Measurements from ENCODE around the gene ZSWIM8.
"Not testable (repeated sequence)": the region's sequence is repeated elsewhere in the genome, so short reads cannot be mapped to it uniquely, and the experiment has no call there.

ZSWIM8 gene

GRCh38 chr10:73796035-73796434 is 10.6 kb downstream of the ZSWIM8 start:
- not testable (repeated sequence) for FAIRE-seq

GRCh38 chr10:73796766-73797165 is 11.4 kb downstream of the ZSWIM8 start:
- FAIRE-seq: no peak

GRCh38 chr10:73797324-73798025 is 12.1 kb downstream of the ZSWIM8 start:
- FAIRE-seq: no peak

GRCh38 chr10:73798087-73798486 is 12.7 kb downstream of the ZSWIM8 start:
- no peak for FAIRE-seq

GRCh38 chr10:73798927-73799560 is 13.6 kb downstream of the ZSWIM8 start:
- FAIRE-seq: no peak

GRCh38 chr10:73799899-73800559 is 14.6 kb downstream of the ZSWIM8 start:
- FAIRE-seq: no peak

- no peak for FAIRE-seq
Measured at GRCh38 chr10:73800560-73801252, 15.3 kb downstream of the ZSWIM8 start.

- FAIRE-seq: no peak
Measured at GRCh38 chr10:73801253-73801590, 15.8 kb downstream of the ZSWIM8 start.

- FAIRE-seq: no peak
Measured at GRCh38 chr10:73802276-73802991, 17.0 kb downstream of the ZSWIM8 start.

GRCh38 chr10:73803680-73804286 is 18.4 kb downstream of the ZSWIM8 start:
- FAIRE-seq: no peak

- no peak for FAIRE-seq
Measured at GRCh38 chr10:73806176-73806950, 21.0 kb downstream of the ZSWIM8 start.

- FAIRE-seq: no peak
Measured at GRCh38 chr10:73807471-73807870, 22.1 kb downstream of the ZSWIM8 start.

GRCh38 chr10:73808021-73808815 is 22.8 kb downstream of the ZSWIM8 start:
- FAIRE-seq: no peak

GRCh38 chr10:73809061-73809818 is 23.8 kb downstream of the ZSWIM8 start:
- no peak for FAIRE-seq

GRCh38 chr10:73810358-73810734 is 24.9 kb downstream of the ZSWIM8 start:
- FAIRE-seq: no peak

GRCh38 chr10:73810735-73811465 is 25.5 kb downstream of the ZSWIM8 start:
- FAIRE-seq: no peak

GRCh38 chr10:73812657-73813056 is 27.3 kb downstream of the ZSWIM8 start:
- no peak for FAIRE-seq

- FAIRE-seq: no peak
Measured at GRCh38 chr10:73813333-73813732, 27.9 kb downstream of the ZSWIM8 start.

- FAIRE-seq: no peak
Measured at GRCh38 chr10:73814276-73814895, 29.0 kb downstream of the ZSWIM8 start.
